ENCODE measurements around the gene ALS2CL. TPM values are rescaled to one million over a fixed set of nuclear protein-coding genes. Genes with fewer than 3 reads are reported as not detected.

ALS2CL gene
- total RNA-seq, 4 donors from 2014 or later = 86.5 to 175 (median 105) TPM

DNA sequence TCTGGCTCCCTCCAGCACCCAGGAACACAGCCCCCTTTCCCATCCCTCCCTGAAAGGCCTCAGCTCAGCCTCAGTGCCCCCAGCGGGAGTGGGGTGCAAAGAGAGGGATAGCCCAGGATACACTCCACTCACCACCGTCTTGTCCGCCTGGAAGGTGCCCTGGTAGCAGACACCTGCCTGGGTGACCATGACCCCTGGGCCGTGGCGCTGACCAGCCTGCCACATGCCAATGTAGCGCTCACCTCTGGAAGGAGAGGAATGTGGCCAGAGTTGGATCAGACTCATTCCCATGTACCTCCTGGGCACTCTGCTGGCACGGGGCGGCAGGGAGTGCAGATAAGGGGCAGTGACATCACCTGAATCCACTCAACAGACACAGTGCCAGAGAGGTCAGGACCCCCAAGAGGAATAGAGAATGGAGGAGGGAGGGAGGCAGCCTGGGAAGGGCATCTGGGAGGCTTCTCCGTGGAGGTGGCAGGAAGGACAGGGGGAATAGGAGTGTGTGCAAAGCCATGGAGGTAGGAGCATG, 13.1 kb downstream of the ALS2CL start:
- no peak overlapping the region for H3K4me3 ChIP-seq (ENCODE audit: low read depth, poor library complexity, severe bottlenecking)
- whole genome bisulfite sequencing, 2 donors = 83 to 96% methylated on average over 8 to 9 of the region's 9 CpGs
- TF ChIP-seq, protein P1, sequence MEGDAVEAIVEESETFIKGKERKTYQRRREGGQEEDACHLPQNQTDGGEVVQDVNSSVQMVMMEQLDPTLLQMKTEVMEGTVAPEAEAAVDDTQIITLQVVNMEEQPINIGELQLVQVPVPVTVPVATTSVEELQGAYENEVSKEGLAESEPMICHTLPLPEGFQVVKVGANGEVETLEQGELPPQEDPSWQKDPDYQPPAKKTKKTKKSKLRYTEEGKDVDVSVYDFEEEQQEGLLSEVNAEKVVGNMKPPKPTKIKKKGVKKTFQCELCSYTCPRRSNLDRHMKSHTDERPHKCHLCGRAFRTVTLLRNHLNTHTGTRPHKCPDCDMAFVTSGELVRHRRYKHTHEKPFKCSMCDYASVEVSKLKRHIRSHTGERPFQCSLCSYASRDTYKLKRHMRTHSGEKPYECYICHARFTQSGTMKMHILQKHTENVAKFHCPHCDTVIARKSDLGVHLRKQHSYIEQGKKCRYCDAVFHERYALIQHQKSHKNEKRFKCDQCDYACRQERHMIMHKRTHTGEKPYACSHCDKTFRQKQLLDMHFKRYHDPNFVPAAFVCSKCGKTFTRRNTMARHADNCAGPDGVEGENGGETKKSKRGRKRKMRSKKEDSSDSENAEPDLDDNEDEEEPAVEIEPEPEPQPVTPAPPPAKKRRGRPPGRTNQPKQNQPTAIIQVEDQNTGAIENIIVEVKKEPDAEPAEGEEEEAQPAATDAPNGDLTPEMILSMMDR (IDR thresholded peaks at IDR 0.05) = no peak
- no peak for TF ChIP-seq POLR2A (IDR thresholded peaks at IDR 0.05)
- no peak for DNase-seq (ENCODE audit: low spot score in 2 of 2)
- intact Hi-C loops (cut with DNase I; ENCODE audit: low total_unique reads) = no loop called here

DNA sequence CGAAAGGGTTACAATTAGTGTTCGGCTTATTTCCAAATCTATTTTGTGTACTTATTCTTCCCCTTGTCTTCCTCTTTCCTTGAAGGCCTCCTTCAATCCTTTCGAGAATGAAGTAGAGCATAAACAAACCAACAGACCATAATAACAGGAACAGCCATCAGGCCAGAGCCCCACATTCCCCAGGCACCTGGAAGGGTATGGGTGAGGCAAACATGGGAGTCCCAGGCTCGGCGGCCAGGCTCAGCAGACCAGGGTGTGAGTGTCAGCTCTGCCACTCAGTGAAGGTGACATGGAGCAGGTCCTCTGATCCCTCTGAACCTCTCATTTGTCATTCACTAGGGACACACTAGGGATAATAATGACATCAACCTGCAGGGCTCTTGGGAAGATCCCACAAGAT, 13.8 kb downstream of the ALS2CL start:
- intact Hi-C loops (cut with DNase I; ENCODE audit: low total_unique reads) = no loop called here
- no peak for DNase-seq (ENCODE audit: low spot score in 2 of 2)
- WGBS, 2 donors = 78 to 88% methylated on average over 5 of the region's 5 CpGs
- H3K4me3 ChIP-seq (ENCODE audit: low read depth, poor library complexity, severe bottlenecking) = no peak overlapping the region
- no peak for TF ChIP-seq POLR2A (IDR thresholded peaks at IDR 0.05)
- TF ChIP-seq, protein P1 (IDR thresholded peaks at IDR 0.05) = no peak

DNA sequence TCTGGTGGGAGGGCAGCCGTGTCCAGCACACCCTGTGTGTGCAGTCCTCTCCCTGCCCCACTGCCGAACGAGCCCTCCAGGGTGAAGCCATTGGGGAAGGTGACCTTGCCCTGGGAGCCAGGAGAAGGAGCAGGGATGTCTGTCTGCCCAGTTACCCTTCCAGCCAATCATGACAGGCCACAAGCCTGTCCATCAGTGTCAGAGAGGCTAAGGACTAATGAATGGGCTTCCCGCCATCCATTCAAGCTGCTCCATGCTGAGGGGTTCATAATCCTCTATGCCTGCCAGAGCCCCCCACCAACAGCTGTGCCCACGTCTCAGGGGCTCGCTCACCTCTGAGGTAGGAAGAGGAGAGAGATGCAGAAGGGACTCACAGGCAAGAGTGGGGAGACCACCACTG, 15.2 kb downstream of the ALS2CL start:
- TF ChIP-seq, protein P1 (IDR thresholded peaks at IDR 0.05) = no peak
- no peak for TF ChIP-seq POLR2A (IDR thresholded peaks at IDR 0.05)
- DNase-seq (ENCODE audit: low spot score in 2 of 2) = no peak
- intact Hi-C loops (cut with DNase I; ENCODE audit: low total_unique reads) = no loop called here
- WGBS, 2 donors = 91 to 94% methylated on average over 4 to 5 of the region's 6 CpGs
- H3K4me3 ChIP-seq (ENCODE audit: low read depth, poor library complexity, severe bottlenecking) = no peak overlapping the region

DNA sequence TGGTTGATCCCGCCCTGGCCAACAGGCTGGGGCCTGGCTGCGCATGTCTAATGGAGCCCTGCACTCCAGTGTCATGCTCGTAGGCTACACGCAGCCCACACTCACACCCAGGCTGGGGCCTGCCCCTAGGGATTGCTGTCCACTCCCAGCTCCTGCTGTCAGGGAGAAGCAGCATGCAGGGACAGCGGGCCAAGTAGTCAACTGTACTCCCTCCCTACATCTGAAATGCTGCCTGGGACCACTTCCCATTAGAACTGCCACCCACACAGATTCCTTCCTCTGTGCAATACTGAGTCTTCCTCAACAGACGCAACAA, 16.1 kb downstream of the ALS2CL start:
- intact Hi-C loops (cut with DNase I; ENCODE audit: low total_unique reads) = no loop called here
- H3K4me3 ChIP-seq (ENCODE audit: low read depth, poor library complexity, severe bottlenecking) = no peak overlapping the region
- no peak for DNase-seq (ENCODE audit: low spot score in 2 of 2)
- TF ChIP-seq POLR2A (IDR thresholded peaks at IDR 0.05) = no peak
- TF ChIP-seq, protein P1 (IDR thresholded peaks at IDR 0.05) = no peak
- 49 to 51% methylated on average over 6 of the region's 6 CpGs for WGBS, 2 donors

DNA sequence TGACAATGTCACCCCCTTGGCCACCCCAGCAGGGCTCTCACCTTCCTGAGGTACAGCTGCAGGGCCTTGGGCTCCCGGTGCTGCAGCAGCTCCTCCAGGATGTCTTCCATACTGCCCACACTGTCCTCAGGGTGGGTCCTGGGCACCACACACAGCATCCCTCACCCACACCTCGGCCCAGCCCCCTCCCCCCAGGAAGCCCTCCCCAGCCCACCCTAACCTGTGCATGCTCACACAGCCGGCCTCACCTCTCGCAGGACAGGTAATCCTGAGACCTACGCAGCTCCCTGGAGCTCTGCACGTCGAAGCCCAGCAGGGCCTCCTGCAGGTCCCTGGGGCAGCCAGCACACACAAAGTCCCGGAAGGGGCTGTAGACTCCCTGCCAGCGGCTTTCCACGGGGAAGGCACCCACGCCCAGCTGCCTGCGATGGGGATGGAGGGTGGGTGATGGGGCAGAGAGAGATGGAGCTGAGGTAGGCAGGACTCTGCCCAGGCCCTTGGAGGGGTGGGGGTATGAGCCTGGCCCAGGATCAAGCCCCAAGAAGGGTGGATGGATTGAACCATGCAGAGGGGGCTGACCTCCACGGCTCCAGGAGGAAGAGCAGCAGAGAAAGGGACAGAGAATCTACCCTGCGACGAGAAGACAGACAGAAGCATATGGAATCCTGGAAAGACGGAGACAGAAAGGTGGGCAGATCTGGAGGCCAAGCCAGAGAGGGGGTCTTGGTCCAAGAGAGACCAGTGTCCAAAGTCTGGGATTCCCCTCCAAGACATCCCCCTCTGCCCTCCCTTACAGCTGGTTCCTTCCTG, 16.7 kb downstream of the ALS2CL start:
- TF ChIP-seq, protein P1 (IDR thresholded peaks at IDR 0.05) = no peak
- no peak for TF ChIP-seq POLR2A (IDR thresholded peaks at IDR 0.05)
- 78 to 82% methylated on average over 16 of the region's 16 CpGs for WGBS, 2 donors
- intact Hi-C loops (cut with DNase I; ENCODE audit: low total_unique reads) = no loop called here
- no peak for DNase-seq (ENCODE audit: low spot score in 2 of 2)
- H3K4me3 ChIP-seq (ENCODE audit: low read depth, poor library complexity, severe bottlenecking) = no peak overlapping the region
